Activated CD4-positive, alpha-beta memory T cell treated with anti-CD3 and anti-CD28 coated beads for 36 hours (primary cell): ENCODE data around the gene ANKRD44. TPM values are rescaled to one million over a fixed set of nuclear protein-coding genes. Genes with fewer than 3 reads are reported as not detected.
A peak's percentile ranks its signal among the peaks of the same experiment; 100 is the strongest.

Experiments used
- CTCF ChIA-PET: fragments of 350-600 bp; sonication (Branson Sonifier 250); formaldehyde crosslinking; loops from one replicate; lab custom pipeline; 2021; ENCODE audit warnings: antibody characterized with exemption, inconsistent platforms; lab: Charles Lee
- POLR2A ChIA-PET: fragments of 350-600 bp; sonication (Branson Sonifier 250); formaldehyde crosslinking; loops from one replicate; lab custom pipeline; 2021; ENCODE audit warnings: antibody characterized with exemption; lab: Charles Lee
- DNase-seq: peaks from one replicate; pipeline ENCODE4 v3.0.0-alpha.2; 2020
- H3K27ac Mint-ChIP-seq: one replicate; pipeline ENCODE4 v1.8.0; 2021; ENCODE audit warnings: mixed read lengths
- H3K27me3 Mint-ChIP-seq: one replicate; pipeline ENCODE4 v1.8.0; 2021; ENCODE audit warnings: mixed read lengths
- H3K36me3 Mint-ChIP-seq: one replicate; pipeline ENCODE4 v1.8.0; 2021; ENCODE audit warnings: mixed read lengths
- H3K4me1 Mint-ChIP-seq: one replicate; pipeline ENCODE4 v1.8.0; 2021; ENCODE audit warnings: low read depth, mixed read lengths
- H3K4me3 Mint-ChIP-seq: one replicate; pipeline ENCODE4 v1.8.0; 2021; ENCODE audit warnings: mild to moderate bottlenecking, mixed read lengths
- H3K9me3 Mint-ChIP-seq: one replicate; pipeline ENCODE4 v1.8.0; 2021; ENCODE audit warnings: mixed read lengths
- intact Hi-C: fragments of 100-400 bp; cut with micrococcal nuclease; formaldehyde crosslinking; loops from one replicate; pipeline ENCODE4 v1.15.1; 2023
- total RNA-seq, 2 experiments: library from RNA; stranded (reverse); gene quantifications; one replicate each; pipeline ENCODE4 v1.2.3, GENCODE V29; 2021

Gene ANKRD44
- total RNA-seq, 2 experiments from 2014 or later = 123 to 125 TPM

DNA sequence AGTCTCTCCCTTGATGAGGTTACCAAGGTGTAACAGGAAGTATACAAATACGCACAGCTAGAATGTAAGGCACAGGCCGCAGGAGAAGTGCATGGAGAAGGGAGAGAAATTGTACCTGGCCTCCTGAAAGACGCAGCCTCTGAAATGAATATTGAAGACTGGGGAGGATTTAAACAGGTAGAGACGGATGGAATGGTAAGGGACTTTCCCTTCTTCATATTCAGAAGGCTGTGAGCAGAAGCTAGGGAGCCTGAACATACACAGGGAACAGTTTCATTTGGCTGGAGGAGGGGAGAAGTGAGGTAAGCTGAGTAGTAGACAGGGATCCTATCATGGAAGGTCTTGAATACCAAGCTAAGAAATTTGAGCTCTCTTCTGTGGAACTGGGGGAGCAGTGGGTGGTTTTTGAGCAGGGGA lies 112.7 kb downstream of the ANKRD44 start:
- Mint-ChIP-seq H3K27ac (peak overlapping the region; percentile 93), H3K9me3 (no peaks in the 10 kb centered on the region), H3K27me3 (no peaks in the 10 kb centered on the region), H3K4me3 (peak overlapping the region; percentile 80), H3K36me3 (peaks cover 20% of the 10 kb centered on the region), H3K4me1 (peaks cover 84% of the 10 kb centered on the region)
- no peak for DNase-seq
- CTCF ChIA-PET = interaction anchor here (0.9 to 4.6 kb wide), 8 partner anchors 11 to 114 kb away, joined by 3 to 29 read pairs (median 6); no protein-coding TSS in a partner anchor
- intact Hi-C loops = loop anchor here (2.0 to 5.0 kb wide), 4 partner anchors 19 to 304 kb away; partner anchors contain the start of gene HSPE1
- POLR2A ChIA-PET = interaction anchor here (0.8 to 2.9 kb wide), 8 partner anchors 11 to 112 kb away, joined by 3 to 33 read pairs (median 8); partner anchors contain the start of gene ANKRD44

DNA sequence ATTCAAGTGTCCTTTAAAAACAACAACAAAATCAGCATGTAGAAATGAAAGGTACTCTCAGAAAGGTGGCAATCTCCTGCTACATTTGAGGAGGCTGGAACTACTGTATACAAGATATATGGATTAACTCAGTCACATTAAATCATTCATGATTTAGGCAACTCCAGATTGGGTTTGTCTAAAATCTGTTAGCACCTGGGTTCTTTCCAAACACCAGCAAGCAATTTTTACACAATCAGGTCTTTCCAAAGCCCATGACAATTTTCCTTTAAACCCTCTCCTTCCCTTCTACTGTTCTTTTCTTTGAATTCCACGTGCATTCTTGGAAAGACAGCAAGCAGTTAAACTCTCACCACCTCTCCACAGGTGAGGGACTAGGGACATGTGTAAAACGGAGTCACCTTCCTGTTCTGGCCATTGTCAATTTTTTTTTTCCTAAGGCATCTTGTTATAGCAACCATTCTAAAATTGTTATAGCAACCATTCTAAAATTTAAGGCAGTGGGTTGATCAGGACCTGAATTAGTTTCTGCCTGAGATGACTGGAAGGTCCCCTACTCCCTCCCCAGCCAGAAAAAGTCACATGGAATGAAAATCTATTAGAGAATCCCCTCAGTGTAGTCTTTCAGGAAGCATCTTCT lies 113.9 kb downstream of the ANKRD44 start:
- Mint-ChIP-seq H3K4me3 (no peak overlapping the region), H3K4me1 (peaks cover 85% of the 10 kb centered on the region), H3K27me3 (no peaks in the 10 kb centered on the region), H3K27ac (peak overlapping the region; percentile 76), H3K9me3 (no peaks in the 10 kb centered on the region), H3K36me3 (peaks cover 10% of the 10 kb centered on the region)
- DNase-seq = no peak
- intact Hi-C loops = loop anchor here (5.0 kb wide), 1 partner anchor 306 kb away; the partner anchor contains the start of gene HSPE1
- POLR2A ChIA-PET = interaction anchor here (1.4 to 2.9 kb wide), 2 partner anchors 12 to 41 kb away, joined by 3 to 33 read pairs; no protein-coding TSS in a partner anchor
- CTCF ChIA-PET = interaction anchor here (0.9 to 4.6 kb wide), 4 partner anchors 12 to 112 kb away, joined by 3 to 29 read pairs (median 16); no protein-coding TSS in a partner anchor

- intact Hi-C loops = loop anchor here (5.0 kb wide), 1 partner anchor 307 kb away; the partner anchor contains the start of gene HSPE1
- H3K9me3 Mint-ChIP-seq = no peaks in the 10 kb centered on the region
- DNase-seq = no peak
- peaks cover 10% of the 10 kb centered on the region for H3K36me3 Mint-ChIP-seq
- peaks cover 82% of the 10 kb centered on the region for H3K4me1 Mint-ChIP-seq
- no peaks in the 10 kb centered on the region for H3K27me3 Mint-ChIP-seq
- no peak overlapping the region for H3K4me3 Mint-ChIP-seq
- ChIA-PET CTCF (interaction anchor here (0.9 to 2.2 kb wide), 4 partner anchors 54 to 188 kb away, joined by 3 to 10 read pairs (median 4); no protein-coding TSS in a partner anchor), POLR2A (interaction anchor here (0.7 to 1.4 kb wide), 2 partner anchors 42 to 133 kb away, joined by 3 read pairs; no protein-coding TSS in a partner anchor)
- H3K27ac Mint-ChIP-seq = peak overlapping the region; percentile 76
These were observed 115.1 kb downstream of the ANKRD44 start for GRCh38 chr2:197195518-197195917.

GRCh38 chr2:197191940-197192322 lies 118.6 kb downstream of the ANKRD44 start:
- Mint-ChIP-seq H3K27me3 (no peaks in the 10 kb centered on the region), H3K27ac (peak overlapping the region; percentile 62), H3K36me3 (no peaks in the 10 kb centered on the region), H3K4me3 (peak overlapping the region; percentile 16), H3K9me3 (no peaks in the 10 kb centered on the region), H3K4me1 (peaks cover 75% of the 10 kb centered on the region)
- intact Hi-C loops = loop anchor here (1.0 to 5.0 kb wide), 5 partner anchors 24 to 186 kb away; no protein-coding TSS in a partner anchor
- ChIA-PET CTCF (interaction anchor here (0.9 to 4.1 kb wide), 33 partner anchors 10 to 187 kb away, joined by 3 to 73 read pairs (median 8); partner anchors contain the start of gene ANKRD44), POLR2A (interaction anchor here (0.6 to 2.3 kb wide), 8 partner anchors 20 to 169 kb away, joined by 3 to 12 read pairs (median 3); partner anchors contain the start of gene ANKRD44)
- peak; percentile 79 for DNase-seq

- Mint-ChIP-seq H3K27ac (peak overlapping the region; percentile 62), H3K9me3 (no peaks in the 10 kb centered on the region), H3K36me3 (peaks cover under 1% of the 10 kb centered on the region), H3K27me3 (no peaks in the 10 kb centered on the region), H3K4me3 (no peak overlapping the region), H3K4me1 (peaks cover 71% of the 10 kb centered on the region)
- CTCF ChIA-PET = interaction anchor here (0.6 to 4.1 kb wide), 43 partner anchors 10 to 187 kb away, joined by 3 to 73 read pairs (median 5); partner anchors contain the start of gene ANKRD44
- no peak for DNase-seq
- intact Hi-C loops = loop anchor here (1.0 to 5.0 kb wide), 2 partner anchors 166 to 187 kb away; no protein-coding TSS in a partner anchor
- POLR2A ChIA-PET = interaction anchor here (0.6 to 2.3 kb wide), 9 partner anchors 21 to 169 kb away, joined by 3 to 12 read pairs (median 3); partner anchors contain the start of gene ANKRD44
These were observed 119.2 kb downstream of the ANKRD44 start for GRCh38 chr2:197191177-197191939.

GRCh38 chr2:197190100-197190432 lies 120.5 kb downstream of the ANKRD44 start:
- Mint-ChIP-seq H3K27ac (no peak overlapping the region), H3K27me3 (no peaks in the 10 kb centered on the region)
- POLR2A ChIA-PET = interaction anchor here (2.3 kb wide), 1 partner anchor 119 kb away, joined by 12 read pairs; the partner anchor contains the start of gene ANKRD44

GRCh38 chr2:197189426-197190099 lies 121.0 kb downstream of the ANKRD44 start:
- H3K4me1 Mint-ChIP-seq = peaks cover 67% of the 10 kb centered on the region
- ChIA-PET POLR2A (no interaction called here), CTCF (interaction anchor here (0.6 to 4.1 kb wide), 14 partner anchors 8 to 189 kb away, joined by 3 to 73 read pairs (median 13); partner anchors contain the start of gene ANKRD44)
- DNase-seq = no peak
- H3K4me3 Mint-ChIP-seq = no peak overlapping the region
- peaks cover 15% of the 10 kb centered on the region for H3K36me3 Mint-ChIP-seq
- H3K27ac Mint-ChIP-seq = no peak overlapping the region
- intact Hi-C loops = loop anchor here (5.0 kb wide), 1 partner anchor 168 kb away; no protein-coding TSS in a partner anchor
- no peaks in the 10 kb centered on the region for H3K9me3 Mint-ChIP-seq
- no peaks in the 10 kb centered on the region for H3K27me3 Mint-ChIP-seq

More at GRCh38 chr2:197190100-197190432, 120.5 kb downstream of the ANKRD44 start:
- intact Hi-C loops = loop anchor here (5.0 kb wide), 1 partner anchor 167 kb away; no protein-coding TSS in a partner anchor
- Mint-ChIP-seq H3K4me1 (peaks cover 71% of the 10 kb centered on the region), H3K4me3 (no peak overlapping the region), H3K36me3 (peaks cover 13% of the 10 kb centered on the region), H3K9me3 (no peaks in the 10 kb centered on the region)
- DNase-seq = no peak
- CTCF ChIA-PET = interaction anchor here (0.5 to 4.1 kb wide), 15 partner anchors 9 to 188 kb away, joined by 3 to 73 read pairs (median 16); partner anchors contain the start of gene ANKRD44

DNA sequence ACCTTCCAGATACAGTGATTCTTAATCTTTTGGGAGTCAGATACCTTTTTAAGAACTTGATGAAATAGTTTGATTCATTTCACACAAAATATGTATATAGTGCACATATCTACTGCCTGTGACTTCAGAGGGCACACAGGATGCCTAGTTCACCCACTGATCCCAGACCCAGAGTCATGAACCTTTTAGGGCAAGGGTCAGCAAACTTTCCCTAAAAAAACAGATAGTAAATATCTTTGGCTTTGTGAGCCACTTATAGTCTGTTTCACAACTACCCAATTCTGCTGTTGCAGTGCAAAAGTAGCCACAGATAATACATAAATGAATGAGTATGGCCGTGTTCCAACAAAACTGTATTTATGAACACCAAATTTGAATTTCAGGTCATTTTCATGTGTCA lies 124.9 kb downstream of the ANKRD44 start:
- CTCF ChIA-PET = interaction anchor here (1.0 to 1.5 kb wide), 2 partner anchors 17 to 193 kb away, joined by 3 to 6 read pairs; no protein-coding TSS in a partner anchor
- Mint-ChIP-seq H3K9me3 (no peaks in the 10 kb centered on the region), H3K27me3 (no peaks in the 10 kb centered on the region), H3K4me3 (no peak overlapping the region), H3K27ac (no peak overlapping the region), H3K36me3 (peaks cover 30% of the 10 kb centered on the region), H3K4me1 (peaks cover 74% of the 10 kb centered on the region)
- DNase-seq = no peak
- intact Hi-C loops = loop anchor here (2.0 kb wide), 1 partner anchor 17 kb away; no protein-coding TSS in a partner anchor
- POLR2A ChIA-PET = interaction anchor here (0.7 kb wide), 1 partner anchor 119 kb away, joined by 3 read pairs; no protein-coding TSS in a partner anchor

DNA sequence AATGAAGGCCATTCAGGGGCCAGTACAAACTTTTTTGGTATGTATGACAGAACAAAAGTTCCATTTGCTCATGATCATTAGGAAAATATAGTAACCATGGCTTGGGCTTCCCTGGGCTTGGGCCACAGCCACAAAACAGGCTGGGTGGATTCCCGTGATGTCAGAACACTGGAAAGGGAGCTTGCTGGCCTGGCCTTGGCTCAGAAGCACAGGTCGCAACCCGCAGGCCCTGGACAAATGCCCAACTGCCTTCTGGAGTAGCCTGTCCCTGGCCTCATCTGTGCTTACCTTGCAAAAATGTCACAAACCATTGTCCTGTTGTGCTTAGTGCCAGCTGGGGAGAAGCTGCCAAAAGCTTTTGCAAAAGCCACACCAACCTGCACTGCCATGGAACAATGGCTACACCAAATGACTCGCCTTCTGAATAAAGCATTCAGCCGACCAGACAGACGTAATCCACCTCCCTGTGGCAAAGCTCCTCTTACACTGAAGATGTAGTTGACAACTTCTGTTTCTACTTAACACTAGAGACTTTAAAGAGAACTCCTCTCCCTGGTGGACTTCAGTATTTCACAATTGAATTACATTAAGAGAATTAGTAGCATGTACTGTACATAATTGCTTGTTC lies 125.5 kb downstream of the ANKRD44 start:
- DNase-seq = no peak
- Mint-ChIP-seq H3K27me3 (no peaks in the 10 kb centered on the region), H3K4me3 (no peak overlapping the region), H3K9me3 (no peaks in the 10 kb centered on the region), H3K27ac (no peak overlapping the region), H3K4me1 (peaks cover 76% of the 10 kb centered on the region), H3K36me3 (peaks cover 33% of the 10 kb centered on the region)
- intact Hi-C loops = no loop called here
- CTCF ChIA-PET = interaction anchor here (0.5 to 1.6 kb wide), 6 partner anchors 16 to 193 kb away, joined by 3 to 6 read pairs (median 4); no protein-coding TSS in a partner anchor
- POLR2A ChIA-PET = interaction anchor here (0.7 kb wide), 1 partner anchor 120 kb away, joined by 3 read pairs; no protein-coding TSS in a partner anchor

- intact Hi-C loops = no loop called here
- Mint-ChIP-seq H3K4me3 (no peak overlapping the region), H3K9me3 (no peaks in the 10 kb centered on the region), H3K4me1 (peaks cover 78% of the 10 kb centered on the region), H3K36me3 (peaks cover 35% of the 10 kb centered on the region), H3K27me3 (no peaks in the 10 kb centered on the region), H3K27ac (peak overlapping the region; percentile 54)
- ChIA-PET CTCF (no interaction called here), POLR2A (no interaction called here)
- no peak for DNase-seq
These were observed 127.2 kb downstream of the ANKRD44 start for GRCh38 chr2:197183355-197183754.
